VCaP (cell line): ENCODE results near the gene TCAP.

Source experiments
- H3K27ac ChIP-seq: fragments of 450-650 bp; 2 replicates; pipeline ENCODE4 v1.5.1; 2017
- CTCF ChIP-seq: fragments of 450-650 bp; conservative IDR thresholded peaks from 2 replicates; pipeline ENCODE4 v1.5.1; 2017; ENCODE audit warnings: mild to moderate bottlenecking, moderate library complexity

Gene TCAP

GRCh38 chr17:39675390-39676082 is 10.4 kb downstream of the TCAP start:
- H3K27ac ChIP-seq = peak overlapping the region; percentile 54
- no peak for TF ChIP-seq CTCF

GRCh38 chr17:39676198-39676819 is 11.2 kb downstream of the TCAP start:
- TF ChIP-seq CTCF = no peak
- peak overlapping the region; percentile 54 for H3K27ac ChIP-seq

GRCh38 chr17:39677072-39677471 is 11.9 kb downstream of the TCAP start:
- no peak overlapping the region for H3K27ac ChIP-seq
- no peak for TF ChIP-seq CTCF

- no peak overlapping the region for H3K27ac ChIP-seq
- no peak for TF ChIP-seq CTCF
Observed at GRCh38 chr17:39677542-39678339, 12.6 kb downstream of the TCAP start.

- TF ChIP-seq CTCF = no peak
Observed at GRCh38 chr17:39678340-39679116, 13.4 kb downstream of the TCAP start.

GRCh38 chr17:39679521-39680192 is 14.5 kb downstream of the TCAP start:
- TF ChIP-seq CTCF = no peak
- H3K27ac ChIP-seq = no peak overlapping the region

More at GRCh38 chr17:39678340-39679116, 13.4 kb downstream of the TCAP start:
- no peak overlapping the region for H3K27ac ChIP-seq
